Measurements from ENCODE around the gene ZZZ3. TPM values are rescaled to one million over a fixed set of nuclear protein-coding genes. Genes with fewer than 3 reads are reported as not detected.

Gene ZZZ3
- total and polyA plus RNA-seq, 2 of the 13 experiments (the other 11 are each of a cell fraction or from before 2014, with no cell fraction given), result 18.1 to 50.2 TPM

GRCh38 chr1:77683160-77684148 is 996 bp upstream of the ZZZ3 start (continued):
- TF ChIP-seq ZNF318 (CRISPR knock-in tag; IDR thresholded peaks at IDR 0.05), result no peak
- TF ChIP-seq SRF (IDR thresholded peaks at IDR 0.05; ENCODE audit: low read depth, low read length), result no peak
- no peak for TF ChIP-seq MAFF (IDR thresholded peaks at IDR 0.05; ENCODE audit: low read depth, low read length)
- no peak; a peak in 1 of 4 replicates for TF ChIP-seq EP300 (IDR thresholded peaks at IDR 0.05; ENCODE audit: low read depth in 2 of 2, low read length in 2 of 2)
- no peak for TF ChIP-seq EP300 (CRISPR knock-in tag; IDR thresholded peaks at IDR 0.05; ENCODE audit: borderline replicate concordance)
- peak; percentile 12; the same call in 1 of the 2 replicates for TF ChIP-seq SMC3 (IDR thresholded peaks at IDR 0.05; ENCODE audit: low read length)
- 0 out of 2 replicates have a peak, but pooled peaks have one; percentile 11 for TF ChIP-seq RERE (CRISPR knock-in tag; IDR thresholded peaks at IDR 0.05; ENCODE audit: low read depth)
- TF ChIP-seq TFDP2 (CRISPR knock-in tag; IDR thresholded peaks at IDR 0.05), result peak; percentile 42; the same call in 1 of the 2 replicates
- peak; percentile 70; the same call in 1 of the 2 replicates for TF ChIP-seq KMT2A (CRISPR knock-in tag; IDR thresholded peaks at IDR 0.05)
- 0 out of 2 replicates have a peak, but pooled peaks have one; percentile 36 for TF ChIP-seq HOXA9 (CRISPR knock-in tag; IDR thresholded peaks at IDR 0.05; ENCODE audit: borderline replicate concordance)

Data from HepG2 (cell line).